IMR-90 (cell line): ENCODE measurements around the gene CFDP1. TPM values are rescaled to one million over a fixed set of nuclear protein-coding genes. Genes with fewer than 3 reads are reported as not detected.

Source experiments
- ATAC-seq: fragments of 200-7000 bp; cut with Tn5 transposase; 2 replicates; pipeline ENCODE4 v1.9.1; 2020; ENCODE audit warnings: low read depth, mild to moderate bottlenecking, moderate library complexity
- BruUV-seq: library from RNA; stranded (reverse); fragments of 400-500 nt; replicated peaks from 2 replicates; lab custom pipeline; 2021; lab: Mats Ljungman, UMichigan
- CTCF ChIA-PET: fragments of 300-600 bp; formaldehyde crosslinking; extraction: SDS; loops from one replicate; lab custom pipeline; 2021; ENCODE audit warnings: antibody characterized with exemption; lab: Yijun Ruan, JAX
- POLR2A ChIA-PET: fragments of 300-600 bp; sonication (Branson Sonifier 250); formaldehyde crosslinking; loops from one replicate; lab custom pipeline; 2022; ENCODE audit warnings: antibody characterized with exemption; ENCODE audit not compliant: unreplicated experiment; lab: Charles Lee
- DNase-seq: peaks from one replicate; pipeline ENCODE4 v3.0.0; 2013
- H2AFZ ChIP-seq: replicated peaks from 2 replicates; pipeline ENCODE3; 2013; ENCODE audit warnings: low read length, mild to moderate bottlenecking; ENCODE audit not compliant: poor library complexity
- H2AK5ac ChIP-seq: 2 replicates; pipeline ENCODE4 v1.6.1; 2013; ENCODE audit warnings: low read depth, low read length, inconsistent platforms
- H2AK9ac ChIP-seq: replicated peaks from 2 replicates; pipeline ENCODE3; 2013; ENCODE audit warnings: mild to moderate bottlenecking, low read depth, low read length, moderate library complexity; ENCODE audit not compliant: poor library complexity
- H2BK120ac ChIP-seq: 2 replicates; pipeline ENCODE4 v1.6.1; 2013; ENCODE audit warnings: low read depth, low read length, inconsistent platforms
- H2BK15ac ChIP-seq: 3 replicates; pipeline ENCODE4 v1.6.1; 2013; ENCODE audit warnings: low read depth, low read length, inconsistent platforms
- H2BK20ac ChIP-seq: 2 replicates; pipeline ENCODE4 v1.6.1; 2013; ENCODE audit warnings: low read depth, mild to moderate bottlenecking, inconsistent platforms, low read length, moderate library complexity
- H2BK5ac ChIP-seq: 2 replicates; pipeline ENCODE4 v1.6.1; 2013; ENCODE audit warnings: mild to moderate bottlenecking, low read depth, low read length, inconsistent platforms; ENCODE audit not compliant: poor library complexity, severe bottlenecking
- H3K14ac ChIP-seq: replicated peaks from 2 replicates; pipeline ENCODE4 v1.6.1; 2013; ENCODE audit warnings: low read depth, low read length, inconsistent platforms
- H3K18ac ChIP-seq: 2 replicates; pipeline ENCODE4 v1.6.1; 2013; ENCODE audit warnings: low read depth, low read length, control low read depth
- H3K23ac ChIP-seq: 2 replicates; pipeline ENCODE4 v1.6.1; 2013; ENCODE audit warnings: low read depth, low read length, inconsistent platforms
- H3K27ac ChIP-seq: 2 replicates; pipeline ENCODE4 v1.5.1; 2013; ENCODE audit warnings: mild to moderate bottlenecking, control low read depth, low read length; ENCODE audit not compliant: insufficient read depth
- H3K27me3 ChIP-seq: 2 replicates; pipeline ENCODE4 v1.6.1; 2013; ENCODE audit warnings: low read length; ENCODE audit not compliant: control insufficient read depth, insufficient read depth
- H3K36me3 ChIP-seq: 2 replicates; pipeline ENCODE4 v1.6.1; 2013; ENCODE audit warnings: low read length, mixed read lengths; ENCODE audit not compliant: control insufficient read depth, insufficient read depth
- H3K4ac ChIP-seq: 2 replicates; pipeline ENCODE4 v1.6.1; 2013; ENCODE audit warnings: low read depth, low read length, inconsistent platforms
- H3K4me1 ChIP-seq: 2 replicates; pipeline ENCODE4 v1.6.1; 2013; ENCODE audit warnings: low read length, mixed read lengths; ENCODE audit not compliant: control insufficient read depth, insufficient read depth
- H3K4me2 ChIP-seq: 2 replicates; pipeline ENCODE4 v1.6.1; 2013; ENCODE audit warnings: low read depth, mild to moderate bottlenecking, control low read depth, low read length, moderate library complexity
- H3K4me3 ChIP-seq: 2 replicates; pipeline ENCODE4 v1.5.1; 2013; ENCODE audit warnings: low read depth, mild to moderate bottlenecking, control low read depth, low read length, moderate library complexity; ENCODE audit not compliant: insufficient read depth
- H3K56ac ChIP-seq: 2 replicates; pipeline ENCODE4 v1.6.1; 2013; ENCODE audit warnings: low read length, inconsistent platforms; ENCODE audit not compliant: insufficient read depth; ENCODE audit errors: extremely low read depth
- H3K79me1 ChIP-seq, 2 experiments: 2 replicates each; pipeline ENCODE4 v1.6.1; 2013; ENCODE audit warnings: low read length in 2 of 2, inconsistent platforms in 1 of 2, low read depth in 1 of 2
- H3K9ac ChIP-seq: 2 replicates; pipeline ENCODE4 v1.6.1; 2013; ENCODE audit warnings: low read depth, low read length, control low read depth
- H3K9me1 ChIP-seq: 2 replicates; pipeline ENCODE4 v1.6.1; 2013; ENCODE audit warnings: low read length, inconsistent platforms; ENCODE audit not compliant: insufficient read depth
- H3K9me3 ChIP-seq: 2 replicates; pipeline ENCODE4 v1.6.1; 2013; ENCODE audit warnings: low read length; ENCODE audit not compliant: control insufficient read depth, insufficient read depth
- H4K20me1 ChIP-seq: 2 replicates; pipeline ENCODE4 v1.6.1; 2013; ENCODE audit warnings: low read length, inconsistent platforms; ENCODE audit not compliant: insufficient read depth
- H4K5ac ChIP-seq: 2 replicates; pipeline ENCODE4 v1.6.1; 2013; ENCODE audit warnings: mild to moderate bottlenecking, low read depth, low read length, control low read depth
- H4K8ac ChIP-seq, 2 experiments: 2 replicates each; pipeline ENCODE4 v1.6.1; 2013; ENCODE audit warnings: low read depth in 2 of 2, low read length in 2 of 2, control low read depth in 1 of 2, inconsistent platforms in 1 of 2
- H4K91ac ChIP-seq: 2 replicates; pipeline ENCODE4 v1.6.1; 2013; ENCODE audit warnings: low read depth, low read length, inconsistent platforms; ENCODE audit not compliant: insufficient read depth
- MXI1 ChIP-seq: IDR thresholded peaks from 2 replicates; pipeline ENCODE4 v1.6.1; 2012; ENCODE audit warnings: low read depth, mild to moderate bottlenecking, low read length, moderate library complexity, borderline replicate concordance
- WGBS, 2 experiments: methylation state at CpG; one replicate each; pipeline versions ENCODE4 v1.1.5 to v1.1.7; 2013; ENCODE audit warnings: missing lambda C conversion rate in 2 of 2; ENCODE audit not compliant: insufficient read length in 1 of 2; ENCODE audit errors: extremely low coverage in 2 of 2; 5-methylcytosine and 5-hydroxymethylcytosine counted together
- dilution Hi-C: fragments of 300-500 bp; cut with HindIII; formaldehyde crosslinking; loops from one replicate; pipeline ENCODE4 v1.14.3; 2018; ENCODE audit warnings: low sequenced_read_pairs; ENCODE audit not compliant: unreplicated experiment
- in situ Hi-C: fragments of 300-500 bp; cut with MboI; formaldehyde crosslinking; loops from 3 replicates; pipeline ENCODE4 v1.14.3; 2019; ENCODE audit warnings: low sequenced_read_pairs, inconsistent platforms, mixed read lengths
- intact Hi-C: fragments of 100-400 bp; cut with micrococcal nuclease; formaldehyde crosslinking; loops from 2 replicates; pipeline ENCODE4 v1.10.0; 2022
- polyA plus RNA-seq, 3 experiments: library from polyadenylated mRNA; depleted of rRNA; stranded (reverse); fragments of >200 nt; gene quantifications; 2 replicates each; pipeline ENCODE4 v1.2.3, GENCODE V29; 2012; ENCODE audit warnings: low replicate concordance in 1 of 3
- total RNA-seq: library from RNA; depleted of rRNA; stranded (reverse); fragments of >200 nt; gene quantifications from 2 replicates; pipeline ENCODE4 v1.2.3, GENCODE V29; 2012
- TF ChIP-seq, protein P1 (sequence below): conservative IDR thresholded peaks from 2 replicates; pipeline ENCODE4 v1.5.1; 2012; ENCODE audit warnings: mild to moderate bottlenecking, low read depth, low read length, improper control_type of control experiment

Gene CFDP1
- total and polyA plus RNA-seq, 2 of the 4 experiments (the other 2 are of a cell fraction) = 15.6 to 38.7 TPM

DNA sequence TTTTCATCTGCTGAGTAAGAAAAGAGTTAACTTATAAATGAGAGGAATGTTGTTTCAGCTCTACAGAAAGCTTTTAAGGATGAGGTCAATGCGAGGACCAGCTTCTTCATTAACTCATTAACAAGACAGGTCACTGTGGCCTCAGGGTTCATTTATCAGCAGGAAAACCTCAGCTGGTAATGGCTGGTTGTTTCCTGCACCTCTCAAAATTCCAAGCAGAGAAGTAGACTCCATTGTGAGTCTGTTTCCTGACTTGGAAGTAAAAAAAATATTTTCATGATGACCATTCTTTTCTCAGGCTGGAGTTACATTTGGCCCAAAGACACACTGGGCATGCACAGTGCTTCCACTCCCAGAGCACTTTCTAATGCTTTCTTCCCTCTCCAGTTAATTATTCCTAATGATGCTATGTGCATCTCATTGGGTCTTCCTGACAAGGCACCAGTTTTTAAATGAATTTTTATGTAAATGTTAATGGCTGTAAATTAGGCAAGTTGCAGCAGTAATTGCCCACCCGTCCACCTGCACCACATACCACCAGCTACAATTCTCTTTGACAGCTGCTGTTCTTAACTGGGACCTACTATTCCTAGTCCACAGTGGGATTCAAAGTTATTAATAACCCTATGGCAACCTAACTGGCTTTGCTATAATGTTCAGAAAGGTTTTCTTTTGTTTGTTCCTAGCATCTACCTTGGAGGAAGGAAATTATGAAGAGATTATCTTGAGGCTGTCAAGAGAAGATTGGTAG, 92.4 kb downstream of the CFDP1 start:
- Histone ChIP-seq H4K20me1 (no peaks in the 10 kb centered on the region), H4K91ac (no peak overlapping the region), H2AFZ (no peak overlapping the region), H3K9me3 (no peaks in the 10 kb centered on the region), H3K4ac (0 out of 2 replicates have a peak overlapping the region, but pooled peaks have one; percentile 2), H2BK5ac (no peak overlapping the region), H3K4me1 (peaks cover 23% of the 10 kb centered on the region), H3K79me1 (peaks cover 7 to 34% of the 10 kb centered on the region in 2 experiments), H3K56ac (no peak overlapping the region), H3K9ac (no peak overlapping the region), H3K4me3 (no peak overlapping the region), H3K27me3 (no peaks in the 10 kb centered on the region), H4K8ac (no peak overlapping the region), H2BK20ac (no peak overlapping the region), H3K4me2 (no peak overlapping the region), H2AK5ac (no peak overlapping the region), H3K9me1 (peaks cover 23% of the 10 kb centered on the region), H3K36me3 (peaks cover 2% of the 10 kb centered on the region), H3K18ac (no peak overlapping the region), H2BK120ac (no peak overlapping the region), H3K27ac (no peak overlapping the region), H3K14ac (no peak overlapping the region; the same call in 1 of the 2 replicates), H3K23ac (0 out of 2 replicates have a peak overlapping the region, but pooled peaks have one; percentile 4), H4K5ac (no peak overlapping the region), H2AK9ac (no peak overlapping the region), H2BK15ac (no peak overlapping the region)
- WGBS, 2 experiments = no CpG with 5 or more reads among the region's 2 CpGs
- dilution Hi-C loops = no loop called here
- BruUV-seq = no TSS peak
- intact Hi-C loops = loop anchor here (5.0 kb wide), 1 partner anchor 36 kb away; no protein-coding TSS in a partner anchor
- ChIA-PET POLR2A (interaction anchor here (0.6 kb wide), 1 partner anchor 837 kb away, joined by 3 read pairs; no protein-coding TSS in a partner anchor), CTCF (no interaction called here)
- in situ Hi-C loops = no loop called here
- peak; percentile 58; the same call in 1 of the 2 replicates for ATAC-seq
- TF ChIP-seq, protein P1, sequence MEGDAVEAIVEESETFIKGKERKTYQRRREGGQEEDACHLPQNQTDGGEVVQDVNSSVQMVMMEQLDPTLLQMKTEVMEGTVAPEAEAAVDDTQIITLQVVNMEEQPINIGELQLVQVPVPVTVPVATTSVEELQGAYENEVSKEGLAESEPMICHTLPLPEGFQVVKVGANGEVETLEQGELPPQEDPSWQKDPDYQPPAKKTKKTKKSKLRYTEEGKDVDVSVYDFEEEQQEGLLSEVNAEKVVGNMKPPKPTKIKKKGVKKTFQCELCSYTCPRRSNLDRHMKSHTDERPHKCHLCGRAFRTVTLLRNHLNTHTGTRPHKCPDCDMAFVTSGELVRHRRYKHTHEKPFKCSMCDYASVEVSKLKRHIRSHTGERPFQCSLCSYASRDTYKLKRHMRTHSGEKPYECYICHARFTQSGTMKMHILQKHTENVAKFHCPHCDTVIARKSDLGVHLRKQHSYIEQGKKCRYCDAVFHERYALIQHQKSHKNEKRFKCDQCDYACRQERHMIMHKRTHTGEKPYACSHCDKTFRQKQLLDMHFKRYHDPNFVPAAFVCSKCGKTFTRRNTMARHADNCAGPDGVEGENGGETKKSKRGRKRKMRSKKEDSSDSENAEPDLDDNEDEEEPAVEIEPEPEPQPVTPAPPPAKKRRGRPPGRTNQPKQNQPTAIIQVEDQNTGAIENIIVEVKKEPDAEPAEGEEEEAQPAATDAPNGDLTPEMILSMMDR = no peak
- TF ChIP-seq MXI1 = no peak
- DNase-seq = peak; percentile 43
